MM.1S (cell line): ENCODE data around the gene CEP72.

Source experiments
- CTCF ChIP-seq: fragments of 300-600 bp; sonication (generic); IDR thresholded peaks from 2 replicates; pipeline ENCODE4 v1.5.1; 2016; ENCODE audit warnings: antibody characterized with exemption, low read length, mixed read lengths
- EZH2phosphoT487 ChIP-seq: fragments of 300-600 bp; sonication (generic); IDR thresholded peaks from 2 replicates; pipeline ENCODE4 v1.6.1; 2018; ENCODE audit warnings: antibody characterized with exemption, low read length

- TF ChIP-seq CTCF (no peak), EZH2phosphoT487 (no peak)
Measured at GRCh38 chr5:664343-664993, 52.3 kb downstream of the CEP72 start.
